ENCODE measurements around the gene RHBDL3.
"Not testable (repeated sequence)": the region's sequence is repeated elsewhere in the genome, so short reads cannot be mapped to it uniquely, and the experiment has no call there.

The RHBDL3 gene

GRCh38 chr17:32265192-32265923 lies at the start of gene RHBDL3:
TSS of gene RHBDL3 (plus strand) at chr17:32265832. CDS start at chr17:32266190, 358 bp downstream.
- no peak for DNase-seq (ENCODE audit: low spot score)

DNA sequence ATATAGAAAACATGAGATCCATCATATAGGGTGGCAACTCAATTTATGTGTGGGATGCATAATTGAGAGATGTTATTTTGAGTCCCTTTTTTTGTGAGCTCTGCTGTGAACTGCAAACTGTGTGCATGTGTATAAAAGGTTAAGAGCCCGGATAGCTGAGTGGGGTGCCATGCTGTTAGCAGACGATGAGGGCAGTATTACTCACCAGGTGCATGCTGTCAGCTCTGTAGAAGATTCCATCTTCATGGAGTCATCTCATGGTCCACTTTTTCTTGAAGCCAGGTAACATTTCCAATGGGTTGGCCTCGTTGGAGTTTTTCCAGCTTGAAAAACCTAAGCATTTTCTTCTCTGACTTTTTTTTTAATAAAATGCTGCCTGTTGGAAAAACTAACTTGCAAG lies 43.0 kb upstream of the RHBDL3 start:
- DNase-seq (ENCODE audit: low spot score): no peak

DNA sequence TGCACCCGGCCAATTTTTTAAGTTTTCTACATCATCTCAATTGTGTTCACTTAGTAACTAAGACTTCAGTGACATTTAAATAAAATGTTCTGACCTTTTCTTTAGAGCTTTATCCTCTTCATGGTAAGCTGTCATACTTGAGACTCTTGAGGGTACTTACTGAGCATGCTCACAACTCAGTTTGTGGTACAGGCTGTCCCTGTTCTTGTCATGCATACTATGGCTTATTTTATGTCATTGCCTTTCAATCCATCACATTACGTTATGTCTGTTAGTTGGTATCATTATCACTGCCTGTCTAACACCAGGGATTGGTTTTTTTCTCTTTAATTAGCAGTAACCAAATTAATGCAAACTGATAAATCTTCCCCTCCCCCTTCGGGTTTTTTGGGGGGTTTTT lies 41.9 kb upstream of the RHBDL3 start:
- DNase-seq (ENCODE audit: low spot score): no peak

GRCh38 chr17:32226886-32227285 lies 38.7 kb upstream of the RHBDL3 start:
- DNase-seq (ENCODE audit: low spot score): no peak

DNA sequence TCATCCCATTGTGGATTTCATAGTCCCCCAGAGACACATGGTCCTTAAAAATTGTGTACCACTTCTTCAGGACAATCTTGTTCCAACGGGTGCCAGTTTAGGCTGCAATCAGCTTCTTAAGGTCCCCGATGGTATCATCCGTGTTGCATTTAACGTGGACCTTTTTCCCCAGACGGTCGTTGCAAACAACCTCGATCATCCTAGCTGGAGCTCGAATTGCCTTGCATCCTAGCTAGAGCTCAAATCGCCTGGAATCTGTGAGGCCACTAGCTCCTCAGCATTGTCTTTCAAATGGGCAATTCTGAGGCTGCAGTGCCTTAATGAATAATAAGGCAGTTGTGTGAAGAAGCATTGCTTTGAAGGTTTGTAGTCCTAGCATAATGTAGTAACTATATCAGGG lies 37.7 kb upstream of the RHBDL3 start:
- no peak for DNase-seq (ENCODE audit: low spot score)

- DNase-seq (ENCODE audit: low spot score): no peak
Observed at GRCh38 chr17:32235588-32235987, 30.0 kb upstream of the RHBDL3 start.

- DNase-seq (ENCODE audit: low spot score): no peak
Observed at GRCh38 chr17:32239456-32239855, 26.2 kb upstream of the RHBDL3 start.

- DNase-seq (ENCODE audit: low spot score): no peak
Observed at GRCh38 chr17:32240750-32241149, 24.9 kb upstream of the RHBDL3 start.

- no peak for DNase-seq (ENCODE audit: low spot score)
Observed at GRCh38 chr17:32241640-32242039, 24.0 kb upstream of the RHBDL3 start.

DNA sequence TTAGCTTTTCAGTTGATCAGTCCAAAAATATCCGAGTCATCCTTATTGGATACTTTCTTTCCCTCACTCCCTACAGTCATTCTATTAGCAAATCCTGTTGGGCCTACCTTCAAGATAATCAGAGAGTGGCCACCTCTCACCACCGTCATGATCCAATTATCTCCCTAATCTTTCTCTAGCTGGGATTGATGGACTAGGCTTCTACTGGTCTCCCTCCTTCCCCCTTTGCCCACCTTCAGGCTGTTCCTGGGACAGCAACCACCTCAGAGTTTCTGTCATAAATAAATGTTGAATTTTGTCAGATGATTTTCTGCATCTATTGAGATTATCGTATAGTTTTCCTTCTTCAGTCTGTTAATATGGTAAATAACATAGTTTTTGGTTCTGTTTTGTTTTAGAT lies 16.2 kb upstream of the RHBDL3 start:
- no peak for DNase-seq (ENCODE audit: low spot score)

GRCh38 chr17:32253117-32253611 lies 12.5 kb upstream of the RHBDL3 start:
- peak; percentile 78 for DNase-seq (ENCODE audit: low spot score)

DNA sequence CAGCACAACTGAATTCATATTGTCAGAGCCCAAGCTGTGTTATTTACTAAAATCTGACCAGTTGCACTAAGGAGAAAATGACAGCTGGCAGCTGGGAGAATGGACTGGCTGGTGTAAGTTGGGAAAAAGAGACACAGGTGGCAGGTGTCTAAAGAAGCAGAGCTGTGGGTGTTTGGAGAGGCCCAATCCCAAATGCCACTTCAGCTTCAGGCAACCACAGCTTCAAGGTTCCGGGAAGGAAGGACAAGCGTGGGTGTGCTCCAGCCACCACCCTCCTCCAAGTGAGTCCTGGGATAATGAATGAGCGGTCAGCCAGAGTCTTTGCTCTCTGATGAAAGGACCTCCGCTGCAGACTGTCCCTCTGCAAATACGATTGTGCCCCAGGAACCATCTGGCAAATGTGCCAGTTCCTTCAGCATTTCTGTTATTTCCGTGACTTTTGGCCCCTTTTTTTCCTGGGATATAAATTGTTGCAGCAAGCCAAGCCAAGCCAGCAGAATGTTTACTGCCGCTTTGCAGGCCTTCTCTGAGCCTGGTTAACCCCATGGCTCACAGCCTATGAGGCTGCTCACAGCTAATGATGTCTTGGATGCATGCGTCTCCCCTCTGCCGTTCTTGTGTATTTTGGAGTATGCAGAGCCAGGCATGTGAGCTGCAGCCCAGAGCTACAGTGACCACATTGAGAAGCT lies 9.5 kb upstream of the RHBDL3 start:
- DNase-seq (ENCODE audit: low spot score): no peak

DNA sequence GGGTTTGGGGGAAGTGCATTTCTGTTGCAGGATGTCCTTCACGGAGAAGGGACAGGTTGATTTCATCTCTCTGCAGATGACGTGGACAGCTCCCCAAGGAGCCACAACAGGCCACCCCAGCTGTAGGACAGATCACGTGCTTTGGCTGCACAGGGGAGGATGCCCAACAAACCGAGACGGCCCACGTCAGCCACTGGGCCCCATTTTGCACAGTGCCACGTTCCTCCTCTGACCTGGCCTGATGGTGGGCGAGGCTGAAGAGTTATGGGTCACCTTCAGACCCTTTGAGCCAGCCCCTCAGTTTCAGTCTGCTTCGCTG lies 9.0 kb upstream of the RHBDL3 start:
- no peak for DNase-seq (ENCODE audit: low spot score)

DNA sequence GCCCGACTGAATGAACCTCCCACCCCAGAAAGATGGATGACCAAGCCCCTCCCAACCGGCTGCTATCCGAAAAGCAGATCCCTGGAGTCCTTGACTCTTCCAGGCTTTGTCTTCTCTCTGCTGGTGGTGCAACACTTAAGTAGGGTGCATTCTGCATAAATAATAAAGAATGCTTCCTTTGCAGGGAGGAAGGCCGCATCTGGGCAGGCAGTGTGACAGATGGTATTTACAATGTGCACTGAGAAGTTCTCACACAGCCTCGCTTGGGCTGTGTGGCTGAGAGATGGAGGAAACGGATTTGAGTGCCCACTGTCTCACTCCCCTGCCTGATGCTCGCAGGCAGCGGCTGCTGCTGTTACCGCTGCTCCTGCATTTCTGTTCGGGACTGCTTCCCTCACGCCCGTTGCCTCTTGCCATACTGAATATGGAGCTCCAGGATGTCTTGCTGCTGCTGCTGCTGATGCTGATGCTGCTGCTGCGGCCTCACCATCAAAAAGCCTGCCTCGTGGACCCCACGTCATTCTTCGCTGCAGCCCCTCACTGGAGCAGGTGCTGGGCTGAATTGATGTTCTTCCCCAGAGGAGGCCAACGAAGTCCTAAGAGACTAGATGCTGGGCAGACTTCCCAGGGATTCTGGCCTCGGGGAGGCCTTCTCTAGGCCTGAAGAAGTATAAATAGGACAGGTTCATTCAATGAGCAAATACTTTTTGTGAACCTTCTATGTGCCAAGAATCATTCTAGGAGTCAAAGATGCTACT lies 7.1 kb upstream of the RHBDL3 start:
- DNase-seq (ENCODE audit: low spot score): no peak

- no peak for DNase-seq (ENCODE audit: low spot score)
Observed at GRCh38 chr17:32259586-32259985, 6.0 kb upstream of the RHBDL3 start.

DNA sequence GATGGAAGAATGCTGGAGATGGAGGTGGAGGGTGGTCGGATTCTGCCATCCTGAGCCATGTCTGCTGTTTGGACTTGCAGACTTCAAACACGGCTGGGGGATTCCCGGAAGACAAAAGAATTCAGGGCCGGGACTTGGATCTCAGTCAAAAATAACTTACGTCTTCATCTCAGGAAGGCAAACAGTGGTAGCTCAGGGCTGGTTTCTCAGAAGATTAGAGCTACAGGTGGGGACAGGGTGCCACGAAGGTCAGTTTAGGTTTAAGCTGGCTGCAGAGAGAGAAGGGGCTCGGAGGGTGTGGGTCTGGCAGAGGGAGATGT lies 4.3 kb upstream of the RHBDL3 start:
- no peak for DNase-seq (ENCODE audit: low spot score)

- no peak for DNase-seq (ENCODE audit: low spot score)
Observed at GRCh38 chr17:32261936-32262510, 3.6 kb upstream of the RHBDL3 start.

DNA sequence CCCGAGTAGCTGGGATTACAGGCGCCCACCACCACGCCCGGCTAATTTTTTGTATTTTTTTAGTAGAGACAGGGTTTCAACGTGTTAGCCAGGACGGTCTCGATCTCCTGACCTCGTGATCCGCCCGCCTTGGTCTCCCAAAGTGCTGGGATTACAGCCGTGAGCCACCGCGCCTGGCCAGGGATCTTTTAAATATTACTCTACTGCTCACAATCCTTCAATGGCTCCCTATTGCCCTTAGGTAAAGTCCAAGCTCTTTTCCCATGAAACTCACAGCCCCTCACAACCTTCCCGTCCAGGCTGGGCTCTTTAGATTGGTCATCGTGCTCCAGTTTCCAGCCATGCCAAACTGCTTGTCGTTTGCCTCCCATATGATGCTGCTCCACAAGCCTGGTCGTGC lies 2.1 kb upstream of the RHBDL3 start:
- not testable (repeated sequence) for DNase-seq (ENCODE audit: low spot score)

DNA sequence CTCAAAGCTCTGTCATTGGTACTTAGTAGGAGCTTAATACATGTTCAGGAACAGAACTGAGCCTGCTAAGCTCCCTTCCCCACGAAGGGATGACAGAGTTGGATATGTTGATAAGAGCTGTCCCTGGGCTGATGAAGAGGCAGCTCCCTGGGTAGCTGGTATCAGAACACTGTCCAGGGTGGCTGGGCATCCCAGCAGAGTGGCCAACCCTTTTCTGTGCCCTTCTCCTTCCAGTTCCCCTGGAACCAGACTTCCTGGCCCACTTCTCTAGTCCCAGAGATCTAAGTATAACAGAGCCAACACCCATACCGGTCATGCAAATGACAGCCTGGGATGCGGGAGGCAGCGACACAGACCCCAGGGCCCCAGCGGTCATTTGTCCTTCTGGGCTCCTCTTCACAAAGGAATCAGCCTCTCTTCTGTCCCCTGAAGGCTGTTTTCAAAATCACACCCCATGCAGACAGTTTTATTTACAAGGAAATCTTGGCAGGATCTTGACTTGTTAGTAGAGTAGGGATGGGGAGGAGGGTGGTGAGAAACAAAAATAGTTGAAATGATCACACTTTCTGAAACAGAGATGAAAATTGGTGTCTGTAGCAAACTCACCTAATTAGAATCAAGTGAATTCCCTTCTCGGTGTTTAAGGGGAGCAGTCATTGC lies 1.4 kb upstream of the RHBDL3 start:
- no peak for DNase-seq (ENCODE audit: low spot score)

DNA sequence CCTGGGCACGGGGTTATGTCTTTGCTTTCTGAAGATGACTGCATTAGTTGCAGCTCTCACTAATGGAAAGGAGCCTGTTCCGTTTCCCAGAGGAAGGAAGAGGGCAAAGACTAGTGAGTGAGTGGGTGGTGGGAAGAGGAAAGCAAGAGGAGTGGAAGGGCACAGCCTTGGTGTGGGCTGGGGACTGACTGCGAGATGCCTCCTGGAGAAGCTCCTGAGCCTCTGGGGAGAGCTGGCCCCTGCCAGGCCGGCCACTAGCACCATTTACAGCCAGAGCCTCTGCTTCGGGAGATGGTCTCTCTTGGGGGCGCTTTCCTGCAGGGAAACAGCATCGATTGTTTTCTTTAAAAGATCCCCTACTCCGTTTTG lies 825 bp upstream of the RHBDL3 start:
- no peak for DNase-seq (ENCODE audit: low spot score)

- no peak for DNase-seq (ENCODE audit: low spot score)
Observed at GRCh38 chr17:32266051-32266388, 388 bp downstream of the RHBDL3 start.
